ENCODE results near the gene SLC24A1.

The SLC24A1 gene

DNA sequence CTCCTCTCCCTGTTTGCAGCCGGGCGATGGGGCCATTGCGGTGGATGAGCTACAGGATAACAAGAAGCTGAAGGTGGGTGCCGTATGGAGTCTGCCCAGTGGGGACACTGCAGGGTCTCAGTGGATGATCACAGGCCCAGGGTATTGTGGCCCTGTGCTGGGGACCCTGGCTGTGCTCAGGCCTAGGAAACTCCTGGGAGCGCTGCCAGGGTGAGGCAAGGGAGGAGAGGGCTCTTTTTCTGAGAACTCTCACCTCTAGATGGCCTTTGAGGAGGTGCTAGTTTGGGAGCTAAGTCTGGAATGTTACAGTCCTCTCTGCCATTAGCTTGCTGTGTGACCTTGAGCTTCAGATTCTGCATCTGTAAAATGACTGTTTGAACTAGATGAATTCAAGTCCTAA is 16.4 kb downstream of the SLC24A1 start:
- H3K27ac ChIP-seq (ENCODE audit: low read depth, low read length): no peak overlapping the region
- H3K4me1 ChIP-seq (ENCODE audit: control insufficient read depth, insufficient read depth, low read length, unreplicated experiment): peaks cover 13% of the 10 kb centered on the region
- H3K36me3 ChIP-seq (ENCODE audit: insufficient read depth, low read length): no peaks in the 10 kb centered on the region
- H3K79me2 ChIP-seq (ENCODE audit: control insufficient read depth, insufficient read depth, low read length, unreplicated experiment): no peaks in the 10 kb centered on the region
- H3K4me3 ChIP-seq (ENCODE audit: low read depth, low read length): peak overlapping the region; percentile 22; the same call in 1 of the 2 replicates
- no peak overlapping the region for H2AFZ ChIP-seq (ENCODE audit: low read length, unreplicated experiment)
- no peaks in the 10 kb centered on the region for H3K27me3 ChIP-seq (ENCODE audit: insufficient read depth, low read length)

DNA sequence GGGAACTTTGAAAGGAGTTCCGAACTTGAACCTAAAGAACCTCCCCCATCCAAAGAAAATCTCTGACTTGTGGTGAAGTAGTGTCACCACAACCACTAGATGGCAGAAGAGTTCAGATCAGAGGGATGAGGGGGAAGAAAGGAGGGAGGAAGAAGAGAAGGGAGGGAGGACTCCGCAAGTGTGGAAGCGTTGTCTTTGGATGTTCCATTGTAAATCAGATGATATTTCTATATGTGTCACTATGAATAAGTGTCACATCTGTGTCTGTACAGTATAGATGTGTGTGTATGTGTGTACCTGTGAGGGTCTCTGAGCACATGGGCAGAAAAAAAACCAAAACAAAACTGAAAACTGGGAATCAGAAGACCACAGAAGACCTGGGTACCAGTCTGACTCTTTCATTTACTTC is 16.9 kb downstream of the SLC24A1 start:
- no peaks in the 10 kb centered on the region for H3K79me2 ChIP-seq (ENCODE audit: control insufficient read depth, insufficient read depth, low read length, unreplicated experiment)
- no peaks in the 10 kb centered on the region for H3K27me3 ChIP-seq (ENCODE audit: insufficient read depth, low read length)
- H2AFZ ChIP-seq (ENCODE audit: low read length, unreplicated experiment): no peak overlapping the region
- H3K4me1 ChIP-seq (ENCODE audit: control insufficient read depth, insufficient read depth, low read length, unreplicated experiment): peaks cover 11% of the 10 kb centered on the region
- H3K36me3 ChIP-seq (ENCODE audit: insufficient read depth, low read length): no peaks in the 10 kb centered on the region
- H3K4me3 ChIP-seq (ENCODE audit: low read depth, low read length): peak overlapping the region; percentile 22
- H3K27ac ChIP-seq (ENCODE audit: low read depth, low read length): no peak overlapping the region

DNA sequence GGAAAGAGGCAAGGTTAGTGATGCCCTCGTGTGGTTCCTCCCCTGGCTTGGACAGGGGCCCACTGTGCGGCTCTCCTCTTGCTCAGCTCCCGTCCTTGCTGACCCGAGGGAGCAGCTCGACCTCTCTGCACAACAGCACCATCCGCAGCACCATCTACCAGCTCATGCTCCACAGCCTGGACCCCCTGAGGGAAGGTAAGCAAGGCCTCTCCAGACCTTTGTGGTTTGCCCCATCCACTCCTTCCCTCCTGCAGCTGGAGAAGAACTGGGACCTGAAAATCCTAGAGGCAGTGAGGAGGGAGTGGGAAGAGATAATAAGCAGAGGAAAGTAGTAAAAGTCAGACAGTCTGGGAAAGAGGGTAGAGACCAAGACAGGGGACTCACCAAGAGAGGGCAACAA is 17.8 kb downstream of the SLC24A1 start:
- H3K4me3 ChIP-seq (ENCODE audit: low read depth, low read length): no peak overlapping the region
- H3K27ac ChIP-seq (ENCODE audit: low read depth, low read length): no peak overlapping the region
- no peaks in the 10 kb centered on the region for H3K36me3 ChIP-seq (ENCODE audit: insufficient read depth, low read length)
- H3K79me2 ChIP-seq (ENCODE audit: control insufficient read depth, insufficient read depth, low read length, unreplicated experiment): no peaks in the 10 kb centered on the region
- H3K27me3 ChIP-seq (ENCODE audit: insufficient read depth, low read length): no peaks in the 10 kb centered on the region
- H3K4me1 ChIP-seq (ENCODE audit: control insufficient read depth, insufficient read depth, low read length, unreplicated experiment): peaks cover 5% of the 10 kb centered on the region
- H2AFZ ChIP-seq (ENCODE audit: low read length, unreplicated experiment): no peak overlapping the region

DNA sequence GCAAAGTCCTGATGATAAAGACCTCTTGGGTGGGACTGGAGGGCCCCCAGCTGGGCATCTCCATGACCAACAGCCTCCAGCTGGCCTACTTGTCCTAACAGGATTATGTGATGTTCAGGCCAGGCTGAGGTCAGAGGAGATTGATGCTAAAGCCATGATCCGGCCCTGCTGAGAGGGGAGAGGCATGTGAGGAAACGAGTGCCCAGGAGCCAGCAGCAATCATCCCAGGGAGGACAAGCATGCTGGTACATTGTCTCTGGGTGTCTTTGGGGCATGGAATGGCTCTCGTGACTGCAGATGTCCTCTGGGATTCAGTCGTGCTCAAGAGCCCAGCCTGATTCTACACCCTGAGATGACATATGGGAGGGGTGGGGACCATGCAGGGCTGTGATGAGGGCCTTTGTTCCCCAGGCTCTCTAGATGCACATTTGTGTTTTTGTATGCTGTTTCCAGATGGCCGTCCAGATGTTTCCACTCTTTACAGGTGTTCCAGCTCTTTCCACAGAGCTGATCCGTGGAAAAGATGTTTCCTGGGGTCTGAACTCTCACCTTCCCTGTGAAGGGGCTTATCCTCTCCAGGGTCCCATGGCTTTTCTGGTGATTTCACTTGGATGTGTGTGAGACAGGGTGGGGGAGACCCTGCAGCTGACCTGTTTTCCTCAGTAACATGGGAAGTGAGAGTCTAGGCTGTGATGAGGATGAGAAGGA is 20.2 kb downstream of the SLC24A1 start:
- Histone ChIP-seq H3K27me3 (ENCODE audit: insufficient read depth, low read length) (no peaks in the 10 kb centered on the region), H3K4me3 (ENCODE audit: low read depth, low read length) (no peak overlapping the region), H3K4me1 (ENCODE audit: control insufficient read depth, insufficient read depth, low read length, unreplicated experiment) (peaks cover 5% of the 10 kb centered on the region), H2AFZ (ENCODE audit: low read length, unreplicated experiment) (no peak overlapping the region), H3K79me2 (ENCODE audit: control insufficient read depth, insufficient read depth, low read length, unreplicated experiment) (no peaks in the 10 kb centered on the region), H3K36me3 (ENCODE audit: insufficient read depth, low read length) (no peaks in the 10 kb centered on the region), H3K27ac (ENCODE audit: low read depth, low read length) (no peak overlapping the region)

DNA sequence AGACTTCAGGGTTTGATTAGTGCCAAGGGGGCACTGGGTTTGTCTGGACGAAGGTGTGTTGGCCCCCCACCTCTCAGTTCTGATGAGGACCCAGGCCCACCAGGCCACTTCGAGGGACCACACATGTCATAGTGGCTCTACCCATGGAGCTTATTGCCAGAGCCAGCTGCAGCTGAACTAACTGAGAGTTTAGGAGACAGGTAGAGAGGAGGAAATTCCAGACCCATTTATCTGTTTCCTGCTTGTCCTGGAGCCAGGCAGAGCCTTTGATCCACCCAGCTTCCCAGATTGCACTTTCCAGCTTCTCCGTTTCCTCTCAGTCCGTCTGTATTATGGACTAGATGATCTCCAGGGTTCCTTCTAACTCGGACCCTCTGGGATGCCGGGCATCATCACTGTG is 20.9 kb downstream of the SLC24A1 start:
- no peaks in the 10 kb centered on the region for H3K36me3 ChIP-seq (ENCODE audit: insufficient read depth, low read length)
- H3K4me1 ChIP-seq (ENCODE audit: control insufficient read depth, insufficient read depth, low read length, unreplicated experiment): peaks cover 5% of the 10 kb centered on the region
- no peak overlapping the region for H3K27ac ChIP-seq (ENCODE audit: low read depth, low read length)
- H3K27me3 ChIP-seq (ENCODE audit: insufficient read depth, low read length): no peaks in the 10 kb centered on the region
- no peak overlapping the region for H3K4me3 ChIP-seq (ENCODE audit: low read depth, low read length)
- no peaks in the 10 kb centered on the region for H3K79me2 ChIP-seq (ENCODE audit: control insufficient read depth, insufficient read depth, low read length, unreplicated experiment)
- no peak overlapping the region for H2AFZ ChIP-seq (ENCODE audit: low read length, unreplicated experiment)

DNA sequence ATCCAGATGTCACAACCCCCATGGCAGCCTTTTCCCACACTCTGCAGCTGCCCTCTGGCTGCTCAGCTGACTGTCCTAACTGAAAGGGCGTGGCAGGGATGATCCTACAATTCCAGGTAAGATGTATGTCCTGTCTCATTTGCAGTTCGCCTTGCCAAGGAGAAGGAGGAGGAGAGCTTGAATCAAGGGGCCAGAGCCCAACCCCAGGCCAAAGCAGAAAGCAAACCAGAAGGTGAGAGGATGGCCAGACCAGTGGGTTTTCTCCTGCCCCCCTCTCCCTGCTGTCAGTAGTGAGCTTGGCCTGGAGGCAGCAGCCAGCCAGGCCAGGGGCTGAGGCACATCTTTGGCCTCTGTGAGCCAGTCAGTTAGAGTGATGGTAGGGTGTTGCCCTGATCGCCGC is 22.5 kb downstream of the SLC24A1 start:
- no peak overlapping the region for H2AFZ ChIP-seq (ENCODE audit: low read length, unreplicated experiment)
- H3K27ac ChIP-seq (ENCODE audit: low read depth, low read length): no peak overlapping the region
- H3K27me3 ChIP-seq (ENCODE audit: insufficient read depth, low read length): no peaks in the 10 kb centered on the region
- no peak overlapping the region for H3K4me3 ChIP-seq (ENCODE audit: low read depth, low read length)
- H3K4me1 ChIP-seq (ENCODE audit: control insufficient read depth, insufficient read depth, low read length, unreplicated experiment): no peaks in the 10 kb centered on the region
- H3K79me2 ChIP-seq (ENCODE audit: control insufficient read depth, insufficient read depth, low read length, unreplicated experiment): no peaks in the 10 kb centered on the region
- no peaks in the 10 kb centered on the region for H3K36me3 ChIP-seq (ENCODE audit: insufficient read depth, low read length)

DNA sequence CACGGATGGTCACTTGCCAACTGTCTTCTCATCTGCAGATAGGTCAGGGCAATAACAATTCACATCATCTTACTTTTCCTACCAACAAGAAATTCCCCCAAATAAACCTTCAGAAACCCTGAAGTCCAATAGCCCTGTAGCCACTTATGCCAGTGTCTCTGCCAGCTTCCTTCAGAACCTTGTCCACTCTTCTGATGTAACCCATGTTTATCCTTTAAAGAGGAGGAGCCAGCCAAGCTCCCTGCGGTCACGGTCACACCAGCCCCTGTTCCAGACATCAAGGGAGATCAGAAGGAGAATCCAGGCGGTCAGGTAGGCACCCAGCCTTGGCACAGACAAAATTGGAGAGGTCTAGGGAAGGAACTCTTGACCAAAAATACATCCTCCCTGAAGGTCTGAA is 23.7 kb downstream of the SLC24A1 start:
- H3K36me3 ChIP-seq (ENCODE audit: insufficient read depth, low read length): no peaks in the 10 kb centered on the region
- H3K27ac ChIP-seq (ENCODE audit: low read depth, low read length): no peak overlapping the region
- H3K4me3 ChIP-seq (ENCODE audit: low read depth, low read length): no peak overlapping the region
- H3K4me1 ChIP-seq (ENCODE audit: control insufficient read depth, insufficient read depth, low read length, unreplicated experiment): no peaks in the 10 kb centered on the region
- no peak overlapping the region for H2AFZ ChIP-seq (ENCODE audit: low read length, unreplicated experiment)
- H3K27me3 ChIP-seq (ENCODE audit: insufficient read depth, low read length): no peaks in the 10 kb centered on the region
- no peaks in the 10 kb centered on the region for H3K79me2 ChIP-seq (ENCODE audit: control insufficient read depth, insufficient read depth, low read length, unreplicated experiment)

DNA sequence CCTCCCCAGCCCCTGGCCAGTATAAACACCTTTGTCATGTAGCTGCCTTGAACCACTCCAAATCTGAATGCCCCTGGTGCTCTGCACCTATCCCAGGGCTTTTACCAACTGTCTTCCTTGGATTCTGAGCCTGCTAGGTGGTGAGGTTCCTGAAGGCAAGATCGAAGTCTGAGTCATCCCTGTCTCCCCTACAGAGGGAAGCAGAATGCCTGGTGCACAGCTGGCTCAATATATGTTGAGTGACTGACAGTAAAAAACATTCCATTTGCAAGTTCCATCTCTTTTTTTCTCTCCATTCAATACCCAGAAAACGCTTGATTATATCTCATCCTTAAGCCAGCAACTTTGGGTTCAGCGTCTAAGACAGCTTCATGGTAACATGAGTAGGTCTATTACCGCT is 24.7 kb downstream of the SLC24A1 start:
- no peaks in the 10 kb centered on the region for H3K79me2 ChIP-seq (ENCODE audit: control insufficient read depth, insufficient read depth, low read length, unreplicated experiment)
- no peaks in the 10 kb centered on the region for H3K36me3 ChIP-seq (ENCODE audit: insufficient read depth, low read length)
- no peak overlapping the region for H2AFZ ChIP-seq (ENCODE audit: low read length, unreplicated experiment)
- H3K4me3 ChIP-seq (ENCODE audit: low read depth, low read length): no peak overlapping the region
- H3K4me1 ChIP-seq (ENCODE audit: control insufficient read depth, insufficient read depth, low read length, unreplicated experiment): no peaks in the 10 kb centered on the region
- no peaks in the 10 kb centered on the region for H3K27me3 ChIP-seq (ENCODE audit: insufficient read depth, low read length)
- no peak overlapping the region for H3K27ac ChIP-seq (ENCODE audit: low read depth, low read length)

DNA sequence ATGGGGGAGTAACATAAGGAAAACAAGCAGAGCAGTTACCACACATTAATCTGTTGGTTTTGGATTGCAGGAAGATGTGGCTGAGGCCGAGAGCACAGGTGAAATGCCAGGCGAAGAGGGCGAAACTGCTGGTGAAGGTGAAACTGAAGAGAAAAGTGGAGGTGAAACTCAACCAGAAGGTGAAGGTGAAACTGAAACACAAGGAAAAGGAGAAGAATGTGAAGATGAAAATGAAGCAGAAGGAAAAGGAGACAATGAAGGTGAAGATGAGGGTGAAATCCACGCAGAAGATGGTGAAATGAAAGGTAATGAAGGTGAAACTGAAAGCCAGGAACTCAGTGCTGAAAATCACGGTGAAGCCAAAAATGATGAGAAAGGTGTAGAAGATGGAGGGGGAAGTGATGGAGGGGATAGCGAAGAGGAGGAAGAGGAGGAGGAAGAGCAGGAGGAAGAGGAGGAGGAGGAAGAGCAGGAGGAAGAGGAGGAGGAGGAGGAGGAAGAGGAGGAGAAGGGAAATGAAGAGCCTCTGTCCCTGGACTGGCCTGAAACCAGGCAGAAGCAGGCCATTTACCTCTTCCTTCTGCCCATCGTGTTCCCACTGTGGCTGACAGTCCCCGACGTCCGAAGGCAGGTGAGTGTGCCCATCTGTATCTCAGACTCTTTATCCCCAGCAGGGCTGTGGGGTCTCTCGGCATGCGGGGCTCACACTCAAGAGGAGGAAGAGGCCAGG is 28.7 kb downstream of the SLC24A1 start:
- no peak overlapping the region for H3K27ac ChIP-seq (ENCODE audit: low read depth, low read length)
- no peaks in the 10 kb centered on the region for H3K27me3 ChIP-seq (ENCODE audit: insufficient read depth, low read length)
- H3K4me3 ChIP-seq (ENCODE audit: low read depth, low read length): no peak overlapping the region
- H3K79me2 ChIP-seq (ENCODE audit: control insufficient read depth, insufficient read depth, low read length, unreplicated experiment): no peaks in the 10 kb centered on the region
- peaks cover 26% of the 10 kb centered on the region for H3K4me1 ChIP-seq (ENCODE audit: control insufficient read depth, insufficient read depth, low read length, unreplicated experiment)
- no peak overlapping the region for H2AFZ ChIP-seq (ENCODE audit: low read length, unreplicated experiment)
- peaks cover 2% of the 10 kb centered on the region; the same call in 1 of the 2 replicates for H3K36me3 ChIP-seq (ENCODE audit: insufficient read depth, low read length)

DNA sequence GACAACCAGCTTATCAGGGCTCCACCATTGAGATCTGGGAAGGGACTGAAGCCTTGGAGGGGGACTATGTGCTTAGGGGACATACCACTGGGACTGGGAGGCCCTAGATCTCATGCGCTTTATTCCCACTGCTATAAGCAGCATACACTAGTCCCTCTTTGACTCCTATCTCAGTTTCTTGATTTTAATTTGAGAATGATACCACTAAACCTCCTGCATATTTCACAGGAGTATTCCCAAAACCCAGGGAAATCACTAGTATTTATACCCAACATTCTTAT is 29.2 kb downstream of the SLC24A1 start:
- Histone ChIP-seq H3K27me3 (ENCODE audit: insufficient read depth, low read length) (no peaks in the 10 kb centered on the region), H3K79me2 (ENCODE audit: control insufficient read depth, insufficient read depth, low read length, unreplicated experiment) (no peaks in the 10 kb centered on the region), H3K36me3 (ENCODE audit: insufficient read depth, low read length) (peaks cover 7% of the 10 kb centered on the region; the same call in 1 of the 2 replicates)

More for the DNA sequence above, 29.2 kb downstream of the SLC24A1 start:
- peaks cover 27% of the 10 kb centered on the region for H3K4me1 ChIP-seq (ENCODE audit: control insufficient read depth, insufficient read depth, low read length, unreplicated experiment)
- H3K27ac ChIP-seq (ENCODE audit: low read depth, low read length): no peak overlapping the region
- no peak overlapping the region for H2AFZ ChIP-seq (ENCODE audit: low read length, unreplicated experiment)
- no peak overlapping the region for H3K4me3 ChIP-seq (ENCODE audit: low read depth, low read length)
